ENCODE measurements around the gene GRIA1.

The GRIA1 gene

DNA sequence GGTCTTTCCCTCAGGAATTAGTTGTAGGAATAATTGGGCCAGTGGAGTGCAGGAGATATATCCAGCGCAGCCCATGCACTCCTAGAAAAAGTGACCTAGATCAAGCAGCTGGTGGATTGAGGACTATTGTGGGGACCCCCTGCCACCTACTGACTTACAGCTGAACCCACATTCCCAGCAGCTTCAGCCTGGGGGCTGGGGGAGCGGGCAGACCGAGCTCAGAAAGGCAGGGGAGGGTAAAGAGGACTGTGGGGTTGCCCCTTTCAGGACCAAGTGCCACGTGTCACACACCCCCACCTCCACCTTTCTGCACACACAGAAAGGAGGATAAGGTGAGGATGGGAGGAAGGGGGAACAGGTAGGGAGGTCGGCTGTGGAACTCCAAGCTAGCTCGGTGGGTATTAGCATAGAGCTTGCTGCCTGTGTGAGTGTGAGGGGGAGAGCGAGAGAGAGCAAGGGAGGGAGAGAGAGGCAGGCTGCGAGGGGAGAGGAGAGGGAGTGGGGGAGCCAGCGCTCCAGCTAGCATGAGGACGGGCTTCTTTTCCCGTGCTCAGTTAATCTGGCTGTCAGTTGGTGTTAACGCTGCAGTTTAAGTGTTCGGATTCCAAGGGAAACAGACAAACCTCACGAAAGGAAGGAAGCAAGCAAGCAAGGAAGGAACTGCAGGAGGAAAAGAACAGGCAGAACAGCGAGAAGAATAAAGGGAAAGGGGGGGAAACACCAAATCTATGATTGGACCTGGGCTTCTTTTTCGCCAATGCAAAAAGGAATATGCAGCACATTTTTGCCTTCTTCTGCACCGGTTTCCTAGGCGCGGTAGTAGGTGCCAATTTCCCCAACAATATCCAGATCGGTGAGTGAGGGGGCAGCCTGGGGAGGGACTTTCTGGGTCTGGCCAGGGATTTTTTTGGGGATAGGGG, at the start of gene GRIA1:
Gene GRIA1, plus strand, starts transcription at position 553 of the 920 bp plus-strand sequence.
- DNase-seq = no peak

GRCh38 chr5:153445875-153446579, 44.4 kb upstream of the GRIA1 start:
- DNase-seq = no peak

DNA sequence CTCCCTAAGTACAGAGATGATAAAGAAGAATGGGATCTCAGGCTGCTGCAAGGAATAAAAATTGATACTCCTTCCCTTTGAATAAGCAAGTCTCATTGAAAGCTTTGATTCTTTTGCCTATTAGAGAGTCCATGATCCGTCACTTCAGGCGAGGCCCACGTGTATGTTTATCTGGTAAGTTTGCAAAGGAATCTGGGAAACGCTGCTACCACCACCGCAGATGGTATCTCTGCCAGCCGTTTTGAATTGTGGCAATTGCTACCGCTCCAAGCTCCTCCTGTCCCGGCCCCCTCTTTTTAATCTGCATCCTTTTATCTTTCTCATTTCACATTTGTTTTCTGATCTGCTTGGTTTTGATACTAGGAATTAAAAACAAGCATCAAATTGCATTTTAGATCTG, 42.9 kb upstream of the GRIA1 start:
- DNase-seq = no peak

- DNase-seq = no peak
Observed at GRCh38 chr5:153456354-153456753, 34.1 kb upstream of the GRIA1 start.

- DNase-seq = no peak
Observed at GRCh38 chr5:153456993-153457392, 33.5 kb upstream of the GRIA1 start.

DNA sequence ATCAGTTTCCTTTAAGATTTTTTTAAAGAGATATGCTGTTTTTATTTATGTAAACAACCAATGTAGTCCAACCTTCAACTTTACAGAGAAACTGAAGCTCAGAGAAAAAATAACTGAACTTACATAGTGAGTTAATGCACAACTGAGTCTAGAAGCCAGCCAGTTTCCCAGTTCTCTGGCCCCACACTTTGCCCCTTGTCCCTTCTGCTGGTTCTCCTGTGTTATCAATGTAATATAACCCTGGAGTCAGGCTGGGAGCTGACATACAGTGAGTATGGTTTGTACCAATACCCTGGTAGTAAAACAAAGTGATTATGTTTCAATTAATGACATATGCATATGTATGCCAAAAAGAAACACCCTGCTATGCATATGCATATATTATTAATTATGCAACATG, 32.2 kb upstream of the GRIA1 start:
- no peak for DNase-seq

DNA sequence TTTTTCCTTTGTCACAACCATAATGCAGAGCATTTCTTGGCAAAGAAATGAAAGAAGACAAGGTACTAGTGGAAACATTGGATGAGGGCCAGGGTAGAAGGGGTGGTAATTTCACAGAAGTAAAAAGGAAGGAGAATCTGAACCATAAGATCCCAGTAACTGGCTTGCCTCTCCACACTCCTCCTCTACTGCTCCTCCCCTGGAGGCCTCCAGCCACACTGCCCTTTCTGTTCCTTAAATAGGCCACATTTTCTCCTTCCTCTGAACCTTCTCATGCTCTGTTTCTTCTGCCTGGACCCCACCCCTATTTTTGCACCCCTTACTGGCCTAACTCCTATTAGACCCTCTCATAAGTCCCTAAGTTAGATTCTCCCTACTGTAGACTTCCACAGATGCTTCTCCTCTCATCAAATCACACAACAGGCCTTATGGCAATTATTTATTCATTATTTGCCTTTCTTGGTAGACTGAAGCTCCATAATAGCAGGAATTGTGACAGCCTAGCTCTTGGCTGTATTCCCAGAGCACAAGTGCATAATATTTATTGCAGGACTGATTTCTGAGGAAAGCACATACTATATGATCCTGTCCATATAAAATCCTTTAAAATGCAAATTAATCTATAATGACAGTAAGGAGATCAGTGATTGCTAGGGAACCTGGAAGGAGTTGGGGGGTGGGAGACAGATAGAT, 31.3 kb upstream of the GRIA1 start:
- DNase-seq = no peak

DNA sequence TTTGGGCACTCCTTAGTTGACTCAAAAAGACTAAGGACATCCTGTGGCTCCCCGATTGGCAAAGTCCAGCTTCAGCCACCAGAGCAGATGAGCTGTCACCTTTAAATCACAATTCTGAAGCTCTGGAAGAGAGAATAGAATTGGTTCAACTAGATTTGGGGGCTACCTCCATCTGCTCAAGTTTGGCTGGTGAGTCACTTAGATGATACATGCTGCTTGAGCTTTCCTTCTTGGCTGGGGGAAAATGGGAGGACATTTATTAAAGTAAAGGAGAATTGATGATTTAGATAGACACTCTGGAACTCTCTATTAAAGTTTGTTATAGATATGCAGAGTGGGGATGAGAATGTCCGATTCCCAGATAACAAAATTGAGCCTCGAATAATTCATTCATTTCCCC, 30.0 kb upstream of the GRIA1 start:
- DNase-seq = no peak

- DNase-seq = no peak
Observed at GRCh38 chr5:153461341-153461740, 29.1 kb upstream of the GRIA1 start.

DNA sequence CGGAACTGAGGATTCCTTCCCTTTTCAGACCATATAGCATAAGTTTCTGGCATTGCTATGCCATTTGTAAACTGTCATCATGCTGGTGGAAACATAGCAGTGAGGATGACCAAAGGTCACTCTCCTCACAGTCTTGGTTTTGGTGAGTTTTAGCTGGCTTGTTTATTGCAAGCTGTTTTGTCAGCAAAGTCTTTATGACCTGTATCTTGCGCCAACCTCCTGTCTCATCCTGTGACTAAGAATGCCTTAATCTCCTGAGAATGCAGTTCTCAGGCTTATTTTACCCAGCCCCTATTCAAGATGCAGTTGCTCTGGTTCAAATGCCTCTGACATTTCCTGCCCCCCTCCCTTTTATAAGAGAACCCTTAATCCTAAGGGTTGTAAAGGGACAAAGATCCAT, 26.7 kb upstream of the GRIA1 start:
- no peak for DNase-seq

DNA sequence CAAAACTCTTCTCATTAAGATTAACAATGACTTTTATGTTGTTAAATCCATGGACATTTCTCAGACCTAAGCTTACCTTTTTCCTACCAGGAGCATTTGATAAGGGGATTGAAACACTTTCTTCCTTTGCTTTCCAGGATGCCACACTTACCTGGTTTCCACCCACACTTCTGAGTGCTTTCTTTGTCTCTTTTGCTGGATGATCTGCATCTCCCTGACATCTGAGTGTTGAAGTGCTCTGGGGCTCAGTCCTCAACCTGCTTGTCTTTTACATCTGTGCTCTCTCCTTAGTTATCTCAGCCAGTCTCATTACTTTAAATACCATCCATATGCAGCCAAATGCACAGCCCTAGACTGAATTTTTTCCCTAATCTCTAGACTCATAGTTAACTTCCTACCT, 22.9 kb upstream of the GRIA1 start:
- DNase-seq = no peak

- no peak for DNase-seq
Observed at GRCh38 chr5:153469423-153469822, 21.0 kb upstream of the GRIA1 start.

- no peak for DNase-seq
Observed at GRCh38 chr5:153470736-153471135, 19.7 kb upstream of the GRIA1 start.

DNA sequence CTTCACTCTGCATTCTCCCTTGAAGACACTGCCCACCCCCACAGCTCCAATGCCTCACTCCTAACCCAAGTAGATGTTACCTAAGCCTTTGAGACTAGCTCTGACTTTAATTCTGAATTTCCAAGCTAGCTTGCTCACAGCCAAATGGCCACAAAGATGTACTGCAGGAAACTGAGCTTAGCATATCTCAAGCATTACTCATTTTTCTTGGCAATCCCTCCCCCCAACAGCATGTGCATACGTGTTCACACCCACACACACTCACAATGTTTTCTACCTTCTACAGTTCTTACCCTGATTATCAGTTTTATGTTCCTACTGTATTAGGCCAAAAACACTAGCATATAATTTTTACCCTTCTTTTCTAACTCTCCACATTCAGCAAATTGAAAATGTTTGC, 13.7 kb upstream of the GRIA1 start:
- DNase-seq = no peak

GRCh38 chr5:153480401-153480800, 10.1 kb upstream of the GRIA1 start:
- DNase-seq = no peak

DNA sequence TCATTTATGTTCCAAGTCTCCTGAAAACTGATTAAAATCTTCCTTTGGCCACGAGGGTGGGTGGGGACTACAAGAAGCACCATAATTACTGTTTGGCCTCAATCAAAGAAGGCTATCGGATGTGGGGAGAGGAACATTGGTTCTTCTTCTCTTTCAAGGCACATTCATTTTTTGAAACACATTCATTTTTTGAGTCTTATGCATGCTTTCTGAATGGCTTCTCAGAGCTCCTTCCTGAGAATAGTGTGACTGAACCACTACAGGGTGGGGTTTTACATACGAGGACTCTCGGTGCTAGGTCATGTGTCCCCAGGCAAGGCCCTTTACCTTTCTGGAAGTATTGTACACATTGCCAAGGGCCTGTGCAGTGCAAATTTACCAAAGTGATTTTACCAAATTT, 7.0 kb upstream of the GRIA1 start:
- DNase-seq = no peak

DNA sequence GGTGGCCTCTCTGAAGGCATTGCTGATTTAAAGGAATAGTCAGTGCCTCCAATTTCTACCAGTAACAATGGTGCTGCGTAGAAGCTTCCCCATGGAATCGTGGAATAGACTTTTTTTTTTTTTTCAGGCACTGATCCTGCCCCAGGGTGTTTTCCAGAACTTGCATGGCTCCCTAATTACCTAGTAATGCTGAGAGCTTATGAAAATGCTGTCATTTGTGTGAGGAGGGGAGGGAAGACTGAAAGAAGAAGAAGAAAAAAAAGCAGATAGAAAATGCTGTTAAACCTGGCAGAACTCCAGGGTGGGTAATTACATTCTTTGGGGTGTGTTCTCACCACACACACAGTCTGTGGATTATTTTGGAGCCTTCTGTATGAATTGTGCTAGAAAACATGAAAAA, 4.8 kb upstream of the GRIA1 start:
- DNase-seq = no peak

GRCh38 chr5:153486771-153487170, 3.7 kb upstream of the GRIA1 start:
- DNase-seq = no peak

DNA sequence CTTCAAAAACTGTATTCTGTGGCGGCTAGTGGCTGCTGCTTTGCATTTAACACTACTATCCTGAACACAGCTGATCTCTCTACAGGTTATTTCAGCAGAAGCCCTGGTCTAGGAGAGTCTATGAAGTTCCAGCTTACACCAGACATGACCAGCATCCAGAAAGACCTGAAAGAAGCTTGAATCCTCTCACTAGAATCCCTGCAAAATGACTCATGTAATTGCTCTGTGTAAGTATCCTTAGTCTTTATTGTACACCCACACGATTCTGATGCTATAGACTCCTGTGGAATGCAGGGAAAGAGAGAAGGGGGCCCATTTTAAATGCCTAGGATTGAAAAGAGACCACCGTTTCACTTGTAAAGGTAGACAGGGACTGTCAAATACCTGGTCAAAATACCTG, 859 bp upstream of the GRIA1 start:
- DNase-seq = no peak

GRCh38 chr5:153491038-153491744, 721 bp downstream of the GRIA1 start:
- no peak for DNase-seq

DNA sequence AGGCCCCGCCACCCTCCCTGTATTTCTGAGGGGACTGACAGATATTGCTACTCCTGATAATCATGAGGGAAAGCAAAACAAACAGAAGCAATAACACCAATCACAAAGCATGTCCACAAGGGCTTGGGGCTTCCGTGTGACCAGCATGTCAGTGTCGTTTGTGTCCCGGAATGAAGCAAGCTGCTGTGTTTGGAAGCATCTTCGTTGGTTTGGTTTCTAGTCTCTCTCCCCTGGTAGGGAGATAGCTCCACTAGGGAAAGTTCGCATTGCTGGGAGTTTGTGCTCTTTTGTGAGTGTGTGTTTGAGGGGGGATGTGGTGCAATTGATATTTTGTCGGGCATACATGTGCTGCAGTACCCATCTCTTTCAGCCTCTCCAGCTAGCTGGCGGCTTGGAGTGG, 1.4 kb downstream of the GRIA1 start:
- no peak for DNase-seq

GRCh38 chr5:153496835-153497234, 6.4 kb downstream of the GRIA1 start:
- DNase-seq = no peak

DNA sequence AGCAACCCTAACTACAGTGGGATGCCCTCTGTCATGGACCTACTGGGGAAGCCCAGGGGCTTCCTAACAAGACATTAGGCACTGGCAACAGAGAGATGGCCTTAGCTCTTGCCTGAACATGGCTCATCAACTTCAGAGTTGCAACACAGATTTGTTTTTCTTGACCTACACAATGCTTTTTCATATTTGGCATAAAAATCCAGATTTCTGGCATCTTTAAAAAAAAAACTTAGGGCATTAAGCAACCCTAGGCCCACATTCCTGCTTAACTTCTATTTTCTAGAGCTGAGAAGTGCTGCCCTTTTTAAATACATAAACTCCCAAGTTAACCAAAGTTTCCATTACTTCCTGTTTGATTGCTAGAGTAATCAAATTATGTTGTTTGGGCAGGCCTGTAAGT, 8.0 kb downstream of the GRIA1 start:
- no peak for DNase-seq

All from activated naive CD4-positive, alpha-beta T cell treated with Interleukin-2 at 50 U/mL for 16 hours (primary cell).